Measurements from ENCODE around the gene MED9.

Gene MED9

DNA sequence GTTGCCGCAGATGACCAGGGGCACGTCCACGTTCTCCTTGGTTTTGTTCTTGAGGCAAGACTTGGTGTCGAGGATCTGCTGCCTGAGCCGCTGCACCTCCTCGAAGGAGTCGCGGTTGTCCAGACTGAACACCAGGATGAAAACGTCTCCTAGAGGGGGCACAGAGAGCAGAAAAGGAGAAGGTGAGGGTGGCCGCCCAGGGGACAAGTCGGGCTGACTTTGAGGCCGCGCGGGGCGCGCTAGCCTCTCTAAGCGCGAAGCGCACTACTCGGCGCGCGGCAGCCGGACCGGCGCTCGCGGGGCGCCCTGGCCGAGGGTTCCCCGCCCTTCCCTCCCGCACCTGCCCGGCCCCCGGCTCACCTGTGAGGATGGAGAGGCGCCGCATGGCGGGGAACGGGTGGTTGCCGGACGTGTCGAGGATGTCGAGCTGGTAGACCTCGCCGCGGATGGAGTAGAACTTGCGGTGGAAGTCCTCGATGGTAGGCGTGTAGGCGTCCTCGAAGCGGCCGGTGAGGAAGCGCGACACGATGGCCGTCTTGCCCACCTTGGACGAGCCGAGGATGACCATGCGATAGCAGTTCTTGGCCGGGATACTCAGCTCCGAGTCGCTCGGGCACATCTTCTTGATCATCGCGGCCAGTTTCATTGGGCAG is 18.9 kb downstream of the MED9 start:
- DNase-seq (peak in 1 of 3 experiments; percentile 15), ATAC-seq (replicated peaks) (peak; percentile 5)
- H3K4me3 Mint-ChIP-seq = peak overlapping the region; percentile 78 to 82
- H3K4me1 Mint-ChIP-seq (ENCODE audit: low read depth in 2 of 2) = peaks cover 7 to 14% of the 10 kb centered on the region in 2 donors
- H3K9me3 Mint-ChIP-seq = no peaks in the 10 kb centered on the region
- H3K27ac Mint-ChIP-seq = peak overlapping the region in 1 of 2 donors; percentile 64
- H3K27me3 Mint-ChIP-seq = peaks cover 6 to 9% of the 10 kb centered on the region in 2 donors
- peaks cover 4% of the 10 kb centered on the region for H3K36me3 Mint-ChIP-seq (ENCODE audit: insufficient read depth)

DNA sequence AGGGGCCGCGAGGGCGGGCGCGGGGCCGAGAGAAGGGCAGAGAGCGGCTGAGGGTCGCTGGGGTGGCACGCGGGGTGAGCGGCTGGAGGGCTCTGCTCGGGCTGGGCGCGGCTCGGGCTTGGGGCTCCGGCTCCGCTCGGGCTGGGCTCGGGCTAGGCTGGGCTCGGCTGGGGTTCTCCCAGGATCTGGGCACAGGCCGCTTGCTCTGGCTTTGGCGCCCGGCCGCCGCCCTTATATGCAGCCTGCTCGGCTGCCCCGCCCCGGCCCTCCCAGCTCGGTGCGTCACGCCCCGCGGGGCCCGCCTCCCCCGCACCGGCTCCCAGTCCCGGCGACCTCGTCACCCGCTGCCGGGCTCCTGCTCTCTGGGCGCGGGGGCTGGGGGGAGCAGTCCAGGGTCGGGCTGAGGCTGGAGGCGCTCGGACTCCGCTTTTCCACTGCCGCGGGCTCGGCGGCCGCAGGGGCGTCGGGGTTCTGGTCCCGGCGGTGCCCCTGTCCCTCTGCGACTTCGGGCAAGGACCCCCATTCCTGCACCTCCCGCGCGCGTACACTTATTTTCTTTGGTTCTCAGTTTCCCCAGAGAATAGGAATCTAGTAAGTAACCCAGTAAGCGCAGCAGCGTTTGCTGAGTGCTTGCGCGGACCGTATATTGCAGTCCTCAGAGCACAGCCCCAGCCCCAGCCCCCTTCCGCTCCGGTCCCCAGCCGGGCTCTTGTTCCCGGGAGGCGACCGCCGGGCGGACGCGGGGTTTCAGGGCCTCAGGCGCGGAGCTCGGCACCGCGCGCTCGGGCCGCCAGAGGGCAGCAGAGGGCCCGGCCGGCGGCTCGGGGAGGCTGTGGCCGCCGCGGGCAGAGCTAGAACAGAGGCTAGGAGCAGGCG is 19.6 kb downstream of the MED9 start, which contains the start of gene RASD1:
Gene RASD1 (minus strand): TSS at position 207 of the 876 bp plus-strand sequence. CDS start 214 bp downstream, outside the sequence.
- DNase-seq = peak; percentile 65 to 78 (median 73)
- peaks cover 6 to 9% of the 10 kb centered on the region in 2 donors for H3K27me3 Mint-ChIP-seq
- peaks cover 7 to 14% of the 10 kb centered on the region in 2 donors for H3K4me1 Mint-ChIP-seq (ENCODE audit: low read depth in 2 of 2)
- peak within 1 kb of the TSS; percentile 58 to 64 for H3K27ac Mint-ChIP-seq
- peak within 1 kb of the TSS; percentile 78 to 82 for H3K4me3 Mint-ChIP-seq
- peaks cover 4% of the 10 kb centered on the region for H3K36me3 Mint-ChIP-seq (ENCODE audit: insufficient read depth)
- peak; percentile 83 for ATAC-seq (replicated peaks)
- H3K9me3 Mint-ChIP-seq = no peaks in the 10 kb centered on the region

DNA sequence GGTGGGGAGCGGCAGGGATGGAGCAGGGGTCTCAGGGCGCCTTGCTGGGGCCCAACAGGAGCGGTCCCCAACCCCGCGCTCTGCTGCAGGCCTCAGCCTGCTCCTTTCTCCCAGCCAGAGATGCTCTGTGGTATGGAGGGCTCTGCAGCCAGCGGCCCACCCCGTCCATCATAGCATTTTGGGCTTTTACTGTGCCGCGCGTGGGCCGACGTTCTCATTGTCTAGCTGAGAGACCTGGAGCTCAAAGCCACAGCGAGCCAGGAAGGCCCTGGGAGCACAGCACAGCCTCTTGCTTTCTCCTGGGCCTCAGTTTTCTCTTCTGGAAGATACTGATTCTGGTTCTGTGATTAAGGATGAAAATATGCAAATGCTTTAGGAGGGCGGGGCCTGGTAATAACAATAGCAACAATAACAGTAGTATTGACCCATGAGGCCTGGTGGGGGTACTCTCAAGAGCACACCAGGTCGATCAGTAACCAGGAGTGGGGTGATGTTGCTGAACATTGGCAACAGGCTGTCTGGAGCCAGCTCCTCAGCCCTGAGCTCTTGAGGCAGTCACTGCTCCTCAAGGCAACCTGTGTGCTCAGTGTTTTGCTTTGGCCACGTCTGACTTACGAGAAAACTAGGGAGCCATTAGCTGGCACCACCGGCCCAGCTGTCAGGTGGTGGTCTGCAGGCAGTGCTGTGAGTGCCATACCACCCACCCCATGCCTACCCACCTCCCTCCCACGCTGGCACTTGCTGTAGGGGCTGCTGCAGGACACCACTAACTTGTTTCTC is 20.5 kb downstream of the MED9 start:
- no peak for ATAC-seq (replicated peaks)
- Mint-ChIP-seq H3K27ac (peak overlapping the region in 1 of 2 donors; percentile 58), H3K36me3 (ENCODE audit: insufficient read depth) (peaks cover 4% of the 10 kb centered on the region), H3K4me1 (ENCODE audit: low read depth in 2 of 2) (peaks cover 7 to 14% of the 10 kb centered on the region in 2 donors), H3K4me3 (peak overlapping the region; percentile 78 to 82), H3K9me3 (no peaks in the 10 kb centered on the region), H3K27me3 (peaks cover 10 to 15% of the 10 kb centered on the region in 2 donors)
- no peak for DNase-seq

DNA sequence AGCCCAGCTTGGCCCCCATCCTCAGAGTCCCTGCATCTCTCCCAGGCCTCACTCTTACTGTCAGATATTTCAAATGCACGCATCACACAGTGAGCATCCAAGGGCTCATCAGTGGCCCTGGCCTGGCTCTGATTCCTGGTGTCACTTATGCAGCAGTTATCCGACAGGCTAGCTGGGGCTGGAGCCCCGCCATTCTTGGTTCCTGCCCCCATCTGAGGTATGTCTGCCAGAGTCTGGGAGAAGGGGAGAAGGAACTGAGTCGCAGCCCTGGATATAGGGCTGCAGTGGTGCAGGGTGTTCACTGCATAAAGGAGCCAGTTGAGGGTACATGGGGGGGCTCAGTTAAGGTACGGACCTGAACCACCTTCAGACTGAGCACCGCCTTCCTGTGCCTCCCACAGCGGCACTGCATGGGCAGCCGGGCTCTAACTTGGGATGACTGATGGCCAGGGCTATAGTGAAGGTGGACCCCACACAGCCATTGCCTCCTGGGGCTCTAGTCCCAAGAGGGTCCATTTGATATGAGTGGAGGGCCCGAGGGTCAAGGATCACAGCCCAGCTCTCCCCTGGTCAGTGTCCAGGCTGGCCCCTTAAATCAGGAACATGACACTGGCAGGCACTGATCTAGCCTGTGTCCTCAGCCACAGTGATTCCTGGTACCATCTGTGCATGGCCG is 21.2 kb downstream of the MED9 start:
- no peaks in the 10 kb centered on the region for H3K9me3 Mint-ChIP-seq
- ATAC-seq (replicated peaks) (no peak), DNase-seq (no peak)
- H3K4me1 Mint-ChIP-seq (ENCODE audit: low read depth in 2 of 2) = peaks cover 7 to 12% of the 10 kb centered on the region in 2 donors
- H3K27ac Mint-ChIP-seq = peak overlapping the region in 1 of 2 donors; percentile 60
- H3K36me3 Mint-ChIP-seq (ENCODE audit: insufficient read depth) = peaks cover 4% of the 10 kb centered on the region
- peak overlapping the region in 1 of 2 donors; percentile 78 for H3K4me3 Mint-ChIP-seq
- H3K27me3 Mint-ChIP-seq = peaks cover 16 to 23% of the 10 kb centered on the region in 2 donors

DNA sequence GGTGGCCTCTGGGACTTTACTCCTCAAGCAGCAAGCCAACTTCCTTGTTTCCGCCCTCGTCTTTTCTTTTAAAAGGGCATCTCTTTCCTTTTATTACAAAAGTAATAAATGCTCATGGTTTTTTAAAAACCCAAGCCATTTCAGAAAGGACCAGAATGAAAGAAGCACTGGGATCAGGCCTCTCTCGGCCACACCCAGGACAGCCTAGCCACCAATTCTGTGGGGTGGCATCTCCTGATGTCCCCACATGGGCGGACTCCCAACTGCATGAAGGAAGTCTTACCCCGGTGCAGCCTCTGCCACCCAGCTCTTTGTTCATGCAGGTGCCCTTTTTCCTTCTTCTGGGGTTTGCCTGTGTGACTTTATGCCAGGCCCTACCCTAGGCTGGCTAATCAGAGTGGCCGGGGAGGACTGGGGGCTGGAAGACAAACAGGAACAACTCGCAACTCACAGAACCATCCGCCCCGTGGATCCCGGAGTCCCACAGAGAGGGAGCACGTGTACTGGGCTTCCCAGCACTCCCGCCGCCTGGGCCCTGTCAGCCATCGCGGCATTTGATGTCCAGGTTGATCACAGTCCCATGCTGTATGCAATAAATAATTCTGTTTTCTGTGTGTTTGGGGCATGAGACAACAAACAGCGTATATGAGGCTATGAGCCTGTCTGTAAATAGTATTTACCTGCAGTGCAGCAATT is 22.0 kb downstream of the MED9 start:
- Mint-ChIP-seq H3K4me1 (ENCODE audit: low read depth in 2 of 2) (peaks cover 7 to 12% of the 10 kb centered on the region in 2 donors), H3K4me3 (no peak overlapping the region), H3K36me3 (ENCODE audit: insufficient read depth) (peaks cover 4% of the 10 kb centered on the region), H3K9me3 (no peaks in the 10 kb centered on the region), H3K27ac (peak overlapping the region in 1 of 2 donors; percentile 60), H3K27me3 (peaks cover 22 to 30% of the 10 kb centered on the region in 2 donors)
- no peak for DNase-seq
- ATAC-seq (replicated peaks) = no peak

DNA sequence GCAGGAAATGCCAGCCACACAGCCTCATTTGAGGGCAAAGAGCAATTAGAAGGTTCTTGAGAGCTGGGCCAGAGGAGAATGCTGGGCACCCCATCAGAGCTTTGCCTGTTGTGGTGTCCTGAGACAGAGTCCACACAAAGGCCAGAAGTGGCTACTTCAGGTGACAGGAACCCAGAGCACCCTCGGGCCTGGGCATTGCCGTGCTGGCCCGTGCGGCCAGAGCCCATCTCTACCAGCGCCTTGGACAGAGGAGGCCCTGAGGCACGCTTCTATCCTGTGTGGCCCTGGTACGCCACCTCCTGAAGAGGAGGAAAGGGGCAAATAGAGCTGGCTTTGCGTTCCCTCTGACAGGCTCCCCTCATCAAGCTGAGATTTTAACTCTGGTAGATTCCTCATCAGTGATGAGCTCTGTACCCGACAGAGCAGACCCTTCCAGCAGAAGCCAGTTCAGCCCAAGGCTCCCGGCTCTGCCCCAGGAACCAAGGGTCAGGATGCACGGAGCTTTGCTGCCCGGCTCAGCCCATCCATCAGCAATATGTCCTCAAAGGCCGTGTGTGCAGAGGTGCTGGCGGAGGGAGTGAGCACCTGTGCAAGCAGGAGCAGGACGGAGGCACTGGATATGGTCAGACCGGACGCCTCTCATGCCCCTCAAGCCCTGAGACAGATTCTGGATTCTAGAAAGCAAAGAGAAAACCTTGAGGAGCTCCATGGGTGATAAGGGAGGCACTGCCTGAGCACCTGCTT is 22.8 kb downstream of the MED9 start:
- peaks cover 7 to 12% of the 10 kb centered on the region in 2 donors for H3K4me1 Mint-ChIP-seq (ENCODE audit: low read depth in 2 of 2)
- H3K27ac Mint-ChIP-seq = no peak overlapping the region
- ATAC-seq (replicated peaks) = no peak

DNA sequence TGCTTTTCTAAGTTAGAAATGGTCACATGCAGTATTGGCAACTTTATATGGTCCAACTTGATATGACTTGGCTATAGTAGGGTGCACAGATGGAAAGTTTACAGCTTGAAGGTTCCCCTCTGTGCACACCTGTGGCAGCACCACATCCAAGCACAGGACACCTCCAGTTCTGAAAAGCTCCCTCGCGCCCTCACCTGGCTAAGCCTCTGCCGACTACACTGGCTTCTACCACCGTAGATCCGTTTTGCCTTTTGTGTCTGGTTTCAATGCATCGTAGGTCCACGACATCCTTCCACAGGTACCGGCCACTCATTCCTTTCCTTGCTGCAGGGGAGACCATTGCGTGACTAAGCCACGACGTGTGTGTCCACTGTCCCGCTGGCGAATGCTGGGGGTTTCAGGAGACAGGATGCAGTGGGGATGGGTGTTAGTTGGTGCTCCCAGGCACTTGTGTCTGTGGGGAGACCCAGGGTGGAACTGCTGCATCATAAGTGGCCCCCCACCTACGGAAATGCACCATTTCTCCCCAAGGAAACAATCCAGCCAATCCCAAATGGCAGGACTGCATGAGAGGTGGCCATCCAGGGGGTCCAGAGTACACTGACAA is 24.3 kb downstream of the MED9 start:
- Mint-ChIP-seq H3K27ac (no peak overlapping the region), H3K27me3 (peaks cover 16 to 21% of the 10 kb centered on the region in 2 donors), H3K4me1 (ENCODE audit: low read depth in 2 of 2) (peaks cover 0 to 5% of the 10 kb centered on the region in 2 donors), H3K9me3 (no peaks in the 10 kb centered on the region), H3K36me3 (ENCODE audit: insufficient read depth) (no peaks in the 10 kb centered on the region), H3K4me3 (no peak overlapping the region)
- no peak for ATAC-seq (replicated peaks)
- peak in 1 of 3 experiments; percentile 9 for DNase-seq

More for the DNA sequence above, 22.8 kb downstream of the MED9 start:
- Mint-ChIP-seq H3K27me3 (peaks cover 22 to 30% of the 10 kb centered on the region in 2 donors), H3K9me3 (no peaks in the 10 kb centered on the region), H3K36me3 (ENCODE audit: insufficient read depth) (peaks cover 4% of the 10 kb centered on the region), H3K4me3 (no peak overlapping the region)
- no peak for DNase-seq

DNA sequence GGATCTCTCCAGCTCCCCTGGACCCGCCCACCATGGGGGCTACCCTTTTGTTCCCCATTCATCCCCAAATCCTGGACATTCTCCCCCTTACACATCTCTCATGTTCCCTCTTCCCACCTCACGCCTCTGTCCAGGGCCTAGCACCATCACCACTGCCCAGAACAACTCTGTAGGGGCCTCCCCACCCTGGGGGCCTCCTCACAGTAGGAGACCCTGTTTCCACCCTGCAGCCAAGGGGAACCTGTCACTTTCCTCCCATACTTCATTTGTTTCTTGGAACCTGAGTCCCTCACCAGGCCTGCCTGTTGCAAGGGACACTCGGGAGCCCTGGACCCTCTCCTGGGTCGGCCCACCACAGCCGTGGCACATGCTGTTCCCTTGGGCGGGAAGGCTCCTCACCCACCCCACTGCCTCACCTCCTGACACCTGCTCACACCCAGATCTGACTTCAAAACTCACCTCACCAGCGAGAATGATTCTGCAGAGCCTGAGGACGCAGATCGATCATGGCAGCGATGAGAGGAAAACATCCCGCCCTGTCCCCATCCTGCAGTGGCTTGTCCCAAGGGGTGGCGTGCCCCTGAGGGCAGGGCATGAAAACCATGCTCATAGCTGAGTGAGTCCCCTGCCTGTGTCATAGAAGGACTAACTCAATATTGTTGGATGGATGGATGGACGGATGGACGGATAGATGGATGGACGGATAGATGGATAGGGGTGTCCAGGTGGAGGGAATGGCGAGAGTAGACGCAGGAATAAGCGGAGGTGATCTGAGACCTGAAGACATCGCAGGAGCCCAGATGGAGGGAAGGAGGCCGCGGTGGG is 26.2 kb downstream of the MED9 start:
- Mint-ChIP-seq H3K27me3 (peaks cover 16 to 21% of the 10 kb centered on the region in 2 donors), H3K9me3 (no peaks in the 10 kb centered on the region), H3K4me3 (peak overlapping the region in 1 of 2 donors; percentile 1), H3K4me1 (ENCODE audit: low read depth in 2 of 2) (no peaks in the 10 kb centered on the region), H3K36me3 (ENCODE audit: insufficient read depth) (no peaks in the 10 kb centered on the region), H3K27ac (peak overlapping the region in 1 of 2 donors; percentile 6)
- ATAC-seq (replicated peaks) (no peak), DNase-seq (no peak)

DNA sequence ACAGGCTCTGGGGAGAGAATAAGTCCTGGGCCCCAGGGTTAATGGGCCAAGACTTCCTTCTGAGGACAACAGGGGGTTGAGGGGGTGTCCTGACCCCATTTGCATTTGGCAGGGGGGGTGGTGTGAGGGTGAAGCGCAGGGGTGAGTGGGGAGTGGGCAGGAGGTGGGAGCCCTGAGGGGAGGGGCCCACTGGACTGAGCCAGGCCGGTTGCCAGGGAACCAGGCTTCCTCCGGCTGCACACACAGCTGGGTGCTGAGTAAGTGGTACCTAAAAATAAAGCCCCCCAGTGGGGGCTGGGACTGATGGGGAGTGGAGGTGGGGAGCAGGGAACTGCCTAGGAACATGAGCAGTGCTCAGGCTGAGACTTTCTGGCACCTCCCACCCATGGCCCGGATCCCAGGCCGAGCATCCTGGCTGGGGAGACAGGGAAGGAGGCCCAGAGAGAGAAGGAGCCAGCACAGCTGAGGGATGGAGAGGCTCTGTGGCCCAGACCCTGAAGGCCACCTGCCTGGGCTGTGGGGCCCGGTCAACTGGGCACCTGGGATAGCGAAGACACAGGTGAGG is 26.8 kb downstream of the MED9 start:
- Mint-ChIP-seq H3K4me1 (ENCODE audit: low read depth in 2 of 2) (no peaks in the 10 kb centered on the region), H3K36me3 (ENCODE audit: insufficient read depth) (no peaks in the 10 kb centered on the region), H3K27me3 (peaks cover 16 to 21% of the 10 kb centered on the region in 2 donors), H3K9me3 (no peaks in the 10 kb centered on the region), H3K4me3 (peak overlapping the region in 1 of 2 donors; percentile 1), H3K27ac (peak overlapping the region in 1 of 2 donors; percentile 6)
- no peak for DNase-seq
- no peak for ATAC-seq (replicated peaks)

DNA sequence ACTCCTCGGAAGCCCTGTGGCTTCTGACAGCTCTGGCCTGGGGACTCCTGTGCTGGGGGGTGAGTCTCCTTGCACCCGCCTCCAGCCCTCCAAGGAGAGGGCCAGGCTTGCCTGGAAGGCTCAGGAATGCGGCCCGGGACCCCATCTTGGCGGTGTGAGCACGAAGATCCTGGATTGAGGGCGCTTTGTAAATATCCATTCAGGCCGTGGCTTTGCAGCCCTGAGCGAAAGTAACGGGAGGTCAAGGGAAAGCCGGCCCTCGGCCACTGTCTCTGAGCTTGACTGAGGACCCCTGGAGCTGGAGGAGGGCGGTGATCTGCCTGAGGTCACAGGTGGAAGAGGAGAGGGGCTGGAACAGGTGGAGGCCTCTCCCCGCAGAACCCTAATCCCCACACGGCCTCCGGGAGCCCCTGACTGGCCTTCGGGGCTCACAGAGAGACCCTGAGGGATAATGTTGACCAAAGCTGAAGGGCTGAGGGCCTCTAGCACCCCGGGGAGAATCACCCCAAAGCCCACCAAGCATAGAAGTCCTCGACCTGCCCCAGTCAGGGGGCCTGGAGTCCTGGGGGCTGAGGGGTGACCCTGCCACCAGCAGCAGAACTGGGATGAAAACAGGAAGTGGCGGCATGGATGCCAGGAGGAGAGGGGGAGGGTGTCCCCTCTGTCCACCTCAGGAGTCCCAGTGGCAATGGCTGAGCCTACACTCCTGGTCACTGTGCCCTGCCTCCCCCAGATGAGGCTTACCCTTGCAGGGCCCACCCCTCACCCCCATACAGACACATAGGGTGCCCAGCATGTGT is 27.7 kb downstream of the MED9 start:
- peaks cover 16 to 21% of the 10 kb centered on the region in 2 donors for H3K27me3 Mint-ChIP-seq
- no peak for ATAC-seq (replicated peaks)
- H3K36me3 Mint-ChIP-seq (ENCODE audit: insufficient read depth) = no peaks in the 10 kb centered on the region
- DNase-seq = no peak
- no peaks in the 10 kb centered on the region for H3K9me3 Mint-ChIP-seq
- H3K4me3 Mint-ChIP-seq = no peak overlapping the region
- no peak overlapping the region for H3K27ac Mint-ChIP-seq
- H3K4me1 Mint-ChIP-seq (ENCODE audit: low read depth in 2 of 2) = no peaks in the 10 kb centered on the region

Data from effector memory CD8-positive, alpha-beta T cell (primary cell).